A549 treated with CORT108297 at 1 μM for 4 hours (cell line): Measurements from ENCODE around the gene POMGNT1. TPM values are rescaled to one million over a fixed set of nuclear protein-coding genes. Genes with fewer than 3 reads are reported as not detected.

ENCODE experiments used
- total RNA-seq: library from RNA; stranded (reverse); fragments of 200-300 nt; extraction: Qiagen RNA extraction; gene quantifications from 5 replicates; pipeline ENCODE4 v1.2.3, GENCODE V29; 2022

The POMGNT1 gene
- total RNA-seq = 35.0 to 51.2 TPM (median 47.4 TPM) in 5 replicates

DNA sequence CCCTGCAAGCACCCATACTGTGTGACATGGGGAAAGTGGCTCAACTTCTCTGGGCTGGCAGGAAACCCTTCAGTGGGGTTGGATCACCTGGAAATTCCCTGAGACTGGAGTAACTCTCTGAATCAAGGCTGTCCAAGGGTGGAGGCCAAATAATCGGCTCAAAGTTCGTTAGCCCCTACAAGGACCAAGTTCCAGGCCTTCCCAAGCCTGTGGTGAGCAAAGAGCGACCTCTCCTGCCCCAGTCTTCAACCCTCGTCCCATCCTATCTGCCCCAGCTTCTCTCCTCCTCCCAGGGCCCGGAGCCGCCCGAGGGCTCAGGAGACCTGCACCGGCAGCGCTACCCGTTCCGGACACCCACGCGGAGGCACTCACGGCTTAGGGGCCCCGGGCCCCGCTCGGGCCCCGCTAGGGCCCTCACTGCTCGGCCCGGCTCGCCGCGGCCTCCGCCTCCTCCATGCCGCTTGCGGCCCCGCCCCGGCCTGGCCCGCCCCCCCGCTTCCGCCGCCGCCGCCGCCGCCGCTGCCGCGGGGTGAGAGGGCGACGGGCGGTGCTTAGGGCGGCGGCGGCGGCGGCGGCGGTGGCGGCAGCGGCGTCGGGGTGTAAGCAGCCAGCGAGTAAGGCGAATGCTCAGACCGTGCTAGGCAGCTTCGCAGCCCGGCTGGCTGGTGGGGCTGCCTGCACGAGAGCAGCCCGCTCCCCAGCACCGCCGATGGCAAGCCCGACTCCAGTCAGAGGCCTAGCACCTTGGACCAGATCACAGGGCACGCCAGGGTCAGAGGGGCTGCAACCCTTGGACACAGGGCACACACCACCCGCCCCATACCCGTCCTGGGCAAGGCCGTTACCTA is at the start of gene POMGNT1:
Gene POMGNT1 (minus strand): TSS at position 471 of the 848 bp plus-strand sequence. CDS start 613 bp downstream, outside the sequence.

DNA sequence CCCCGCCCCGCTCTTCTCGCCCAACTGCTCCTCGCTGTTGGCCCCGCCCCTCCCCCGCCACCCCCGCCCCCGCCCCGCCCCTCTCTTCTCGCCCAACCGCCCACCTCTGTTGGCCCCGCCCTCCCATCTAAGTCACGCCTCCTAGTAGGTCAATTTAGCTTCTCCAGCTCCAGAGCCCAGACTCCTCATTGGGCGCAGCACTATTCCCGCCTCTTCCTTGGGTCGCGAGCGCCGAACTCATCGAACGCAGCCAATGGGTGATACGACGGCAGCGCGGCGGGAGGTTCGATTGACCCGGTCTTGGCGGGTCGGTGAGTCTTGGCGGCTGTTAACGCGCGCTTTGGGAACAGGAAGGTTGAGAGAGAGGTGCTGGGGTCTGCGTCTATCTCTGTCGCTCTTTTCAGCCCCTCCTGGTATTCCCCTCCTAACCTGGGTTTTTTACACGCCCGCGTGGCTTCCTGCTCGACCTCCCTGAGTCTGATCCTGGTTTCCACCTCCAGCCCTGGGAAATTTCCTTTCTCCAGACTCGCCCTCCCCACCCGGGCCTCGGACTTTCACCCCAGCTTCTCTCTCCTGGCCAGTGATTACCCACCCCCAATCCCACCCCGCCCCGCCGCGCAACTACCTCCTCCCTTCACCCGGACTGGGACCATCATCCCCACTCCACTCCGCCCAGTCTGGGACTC is 49.3 kb upstream of the POMGNT1 start, which contains the start of gene RAD54L:
Gene RAD54L (plus strand): TSS at position 328 of the 686 bp plus-strand sequence. CDS start 643 bp downstream, outside the sequence.

DNA sequence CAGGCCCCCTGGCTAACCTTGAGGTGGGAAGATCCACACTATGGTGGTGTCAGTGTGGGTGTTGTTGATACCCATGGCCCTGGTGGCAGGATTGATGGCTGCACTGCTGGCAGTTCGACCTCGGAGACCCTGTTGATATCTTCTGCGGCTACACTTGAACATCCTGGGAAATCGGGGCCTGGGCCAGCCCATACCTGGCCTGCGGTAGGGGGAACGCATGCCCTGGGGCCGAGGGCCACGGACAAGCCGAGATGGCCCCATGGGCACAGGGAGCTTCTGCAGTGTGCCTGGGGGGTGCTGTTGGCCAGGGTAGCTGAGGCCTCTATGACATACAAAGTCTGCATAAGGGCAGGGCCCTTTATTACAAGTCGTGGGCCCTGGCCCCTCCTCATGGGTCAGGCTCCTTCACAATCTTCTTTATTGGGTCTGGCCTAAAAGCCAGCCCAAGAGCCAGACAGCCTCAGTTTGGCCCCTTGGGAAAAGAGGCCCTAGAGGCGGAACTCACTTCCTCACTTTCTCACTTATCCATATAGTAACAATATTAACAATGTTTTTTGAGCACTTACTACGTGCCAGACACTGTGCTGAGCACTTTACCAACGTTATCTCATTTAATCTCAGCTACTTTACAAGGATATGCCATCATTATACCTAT is 21.9 kb downstream of the POMGNT1 start, which contains the start of gene P3R3URF:
Gene P3R3URF (minus strand): TSS at position 278 of the 655 bp plus-strand sequence. CDS start 17 bp downstream, at position 261.

DNA sequence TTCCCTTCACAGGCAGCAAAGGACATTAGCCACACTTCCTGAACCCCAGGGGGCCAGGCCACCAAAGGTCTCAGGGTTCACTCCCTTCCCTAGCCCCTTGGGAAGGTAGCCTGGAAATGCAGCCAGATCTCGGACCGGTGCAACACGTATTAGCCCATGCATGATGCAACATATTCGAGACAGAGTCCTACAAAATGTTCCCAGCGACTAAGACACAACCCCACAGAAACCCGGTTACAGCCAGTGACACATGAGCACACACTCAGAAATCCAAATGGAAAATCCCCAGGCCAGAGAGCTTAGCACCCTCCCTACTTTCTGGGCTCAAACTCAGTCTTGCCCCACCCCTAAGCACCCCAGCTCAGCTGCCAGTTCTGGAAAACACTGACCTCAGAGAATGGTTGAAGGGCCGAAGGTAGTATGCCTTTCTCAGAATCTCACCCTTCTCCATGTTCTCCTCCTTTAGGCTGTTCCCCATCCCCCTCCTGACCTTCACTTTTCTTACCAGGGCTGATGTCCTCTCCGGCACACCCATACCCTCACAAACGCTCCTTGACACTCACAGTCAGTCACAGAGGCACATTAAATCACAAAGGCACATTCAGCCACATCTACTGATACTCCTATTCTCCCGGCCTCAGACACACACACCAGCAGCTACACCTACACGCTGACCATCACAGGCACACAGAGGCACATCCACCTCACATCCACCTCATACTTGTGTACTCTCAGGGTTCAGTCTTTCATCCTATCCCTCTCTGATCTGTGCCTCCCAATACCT is 23.6 kb downstream of the POMGNT1 start, which contains the start of gene TSPAN1:
Gene TSPAN1 (plus strand): TSS at position 640 of the 784 bp plus-strand sequence. CDS start 6,021 bp downstream, outside the sequence.

Other genes with a start within 250 kb of the POMGNT1 start
- gene PIK3R3, start 65.8 kb downstream of the POMGNT1 start, total RNA-seq = 0.81 to 1.1 TPM (median 0.85 TPM) in 5 replicates
- 1.5 to 3.4 TPM (median 2.6 TPM) in 5 replicates for gene TSPAN1, start 23.3 kb downstream of the POMGNT1 start, total RNA-seq
- gene P3R3URF, start 21.9 kb downstream of the POMGNT1 start, total RNA-seq = not detected in 5 replicates
- not detected in 5 replicates for gene LURAP1, start 4.9 kb upstream of the POMGNT1 start, total RNA-seq
- 9.9 to 12.3 TPM (median 11.8 TPM) in 5 replicates for gene RAD54L, start 49.3 kb upstream of the POMGNT1 start, total RNA-seq
- 35.3 to 46.7 TPM (median 43.0 TPM) in 5 replicates for gene LRRC41, start 105.2 kb upstream of the POMGNT1 start, total RNA-seq
- gene UQCRH, start 105.3 kb upstream of the POMGNT1 start, total RNA-seq = 385 to 553 TPM (median 411 TPM) in 5 replicates
- 12.3 to 14.1 TPM (median 13.5 TPM) in 5 replicates for gene NSUN4, start 142.4 kb upstream of the POMGNT1 start, total RNA-seq
- gene FAAH, start 195.9 kb upstream of the POMGNT1 start, total RNA-seq = 0.74 to 1.1 TPM (median 0.89 TPM) in 5 replicates